ENCODE measurements around the gene ACSS1. TPM values are rescaled to one million over a fixed set of nuclear protein-coding genes. Genes with fewer than 3 reads are reported as not detected.

The ACSS1 gene
- total RNA-seq, 1 donor from 2014 or later = 21.1 TPM

- no peak for DNase-seq (ENCODE audit: extremely low read depth, low read depth, low spot score)
These were observed 61.2 kb downstream of the ACSS1 start for GRCh38 chr20:24996449-24997377.

- DNase-seq (ENCODE audit: extremely low read depth, low read depth, low spot score) = no peak
These were observed 62.0 kb downstream of the ACSS1 start for GRCh38 chr20:24995741-24996448.

GRCh38 chr20:24994470-24995368, 63.2 kb downstream of the ACSS1 start:
- no peak for DNase-seq (ENCODE audit: extremely low read depth, low read depth, low spot score)

- no peak for DNase-seq (ENCODE audit: extremely low read depth, low read depth, low spot score)
These were observed 63.8 kb downstream of the ACSS1 start for GRCh38 chr20:24994186-24994465.

- DNase-seq (ENCODE audit: extremely low read depth, low read depth, low spot score) = no peak
These were observed 64.4 kb downstream of the ACSS1 start for GRCh38 chr20:24993337-24994185.

GRCh38 chr20:24992487-24993205, 65.3 kb downstream of the ACSS1 start, which contains the start of gene APMAP:
TSS of gene APMAP (minus strand) at chr20:24992751. CDS start at chr20:24992688, 63 bp downstream.
- DNase-seq (ENCODE audit: extremely low read depth, low read depth, low spot score) = no peak

- no peak for DNase-seq (ENCODE audit: extremely low read depth, low read depth, low spot score)
These were observed 65.9 kb downstream of the ACSS1 start for GRCh38 chr20:24991897-24992486.

GRCh38 chr20:24990810-24991252, 67.1 kb downstream of the ACSS1 start:
- no peak for DNase-seq (ENCODE audit: extremely low read depth, low read depth, low spot score)

GRCh38 chr20:24989162-24989561, 68.8 kb downstream of the ACSS1 start:
- no peak for DNase-seq (ENCODE audit: extremely low read depth, low read depth, low spot score)

GRCh38 chr20:24987873-24988835, 69.8 kb downstream of the ACSS1 start:
- no peak for DNase-seq (ENCODE audit: extremely low read depth, low read depth, low spot score)

- DNase-seq (ENCODE audit: extremely low read depth, low read depth, low spot score) = no peak
These were observed 70.7 kb downstream of the ACSS1 start for GRCh38 chr20:24987244-24987643.

GRCh38 chr20:24986436-24987015, 71.4 kb downstream of the ACSS1 start:
- no peak for DNase-seq (ENCODE audit: extremely low read depth, low read depth, low spot score)

GRCh38 chr20:24985802-24986201, 72.1 kb downstream of the ACSS1 start:
- DNase-seq (ENCODE audit: extremely low read depth, low read depth, low spot score) = no peak

- no peak for DNase-seq (ENCODE audit: extremely low read depth, low read depth, low spot score)
These were observed 72.8 kb downstream of the ACSS1 start for GRCh38 chr20:24984961-24985640.

- DNase-seq (ENCODE audit: extremely low read depth, low read depth, low spot score) = no peak
These were observed 74.0 kb downstream of the ACSS1 start for GRCh38 chr20:24983896-24984295.

- DNase-seq (ENCODE audit: extremely low read depth, low read depth, low spot score) = no peak
These were observed 76.1 kb downstream of the ACSS1 start for GRCh38 chr20:24981790-24982189.

- DNase-seq (ENCODE audit: extremely low read depth, low read depth, low spot score) = no peak
These were observed 76.7 kb downstream of the ACSS1 start for GRCh38 chr20:24981282-24981681.
